BE2C (cell line): ENCODE results near the gene TEKT2.

ENCODE experiments used
- DNase-seq: peaks from one replicate; pipeline ENCODE4 v3.0.0-alpha.2; 2020
- H3K27me3 ChIP-seq: fragments of 250-450 bp; sonication (Bioruptor Pico); 2 replicates; pipeline ENCODE4 v1.5.1; 2020; ENCODE audit warnings: mild to moderate bottlenecking
- H3K36me3 ChIP-seq: fragments of 250-450 bp; sonication (Bioruptor Pico); 2 replicates; pipeline ENCODE4 v1.5.1; 2020; ENCODE audit warnings: mild to moderate bottlenecking
- H3K4me1 ChIP-seq: fragments of 250-450 bp; sonication (Bioruptor Pico); 2 replicates; pipeline ENCODE4 v1.5.1; 2020
- H3K4me3 ChIP-seq: 2 replicates; pipeline ENCODE4 v1.5.1; 2011; ENCODE audit warnings: low read depth, low read length
- H3K9me3 ChIP-seq: fragments of 250-450 bp; sonication (Bioruptor Pico); 2 replicates; pipeline ENCODE4 v1.5.1; 2020
- TF ChIP-seq, protein P1 (sequence below): IDR thresholded peaks from 2 replicates; pipeline ENCODE4 v1.5.1; 2012; ENCODE audit warnings: mild to moderate bottlenecking, low read depth, low read length

TEKT2 gene

DNA sequence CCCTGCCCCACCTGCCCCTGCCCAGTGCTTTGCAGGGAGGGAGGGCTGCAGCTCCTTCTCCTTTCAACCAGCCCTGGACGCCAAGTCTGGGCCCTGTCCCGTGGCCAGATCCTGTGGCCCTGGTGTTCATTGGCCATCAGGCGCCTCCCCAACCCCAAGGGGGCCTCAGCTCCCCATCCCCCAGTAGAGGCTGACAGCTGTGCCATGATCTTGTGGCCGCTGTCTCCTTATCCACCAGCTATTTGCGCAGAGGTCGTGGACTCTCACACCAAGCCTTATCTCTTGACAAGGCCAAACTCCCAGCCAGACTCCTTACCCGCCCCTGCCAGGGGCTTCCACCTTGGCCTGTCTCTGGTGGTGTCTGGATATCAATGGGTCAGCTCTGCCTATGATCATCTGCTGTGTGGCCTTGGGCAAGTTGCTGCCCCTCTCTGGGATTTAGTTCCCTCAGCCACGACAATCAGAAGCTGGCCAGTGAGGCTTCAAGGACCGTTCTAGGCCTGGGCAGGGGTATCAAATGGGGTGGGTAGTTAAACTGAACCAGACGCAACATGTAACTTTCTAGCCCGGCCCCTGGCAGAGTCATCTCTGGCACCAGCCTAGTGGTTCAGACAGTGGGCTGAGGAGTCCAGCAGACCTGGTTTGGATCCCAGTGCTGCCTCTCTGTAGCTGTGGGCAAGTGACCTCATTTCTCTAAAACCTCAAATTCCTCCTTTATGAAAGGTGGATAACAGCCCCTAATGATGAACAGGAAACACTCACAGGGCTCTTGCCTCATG is 44.4 kb downstream of the TEKT2 start:
- Histone ChIP-seq H3K27me3 (no peaks in the 10 kb centered on the region), H3K9me3 (no peaks in the 10 kb centered on the region), H3K4me3 (no peak overlapping the region), H3K4me1 (no peaks in the 10 kb centered on the region), H3K36me3 (no peaks in the 10 kb centered on the region)
- DNase-seq: no peak
- TF ChIP-seq, protein P1, sequence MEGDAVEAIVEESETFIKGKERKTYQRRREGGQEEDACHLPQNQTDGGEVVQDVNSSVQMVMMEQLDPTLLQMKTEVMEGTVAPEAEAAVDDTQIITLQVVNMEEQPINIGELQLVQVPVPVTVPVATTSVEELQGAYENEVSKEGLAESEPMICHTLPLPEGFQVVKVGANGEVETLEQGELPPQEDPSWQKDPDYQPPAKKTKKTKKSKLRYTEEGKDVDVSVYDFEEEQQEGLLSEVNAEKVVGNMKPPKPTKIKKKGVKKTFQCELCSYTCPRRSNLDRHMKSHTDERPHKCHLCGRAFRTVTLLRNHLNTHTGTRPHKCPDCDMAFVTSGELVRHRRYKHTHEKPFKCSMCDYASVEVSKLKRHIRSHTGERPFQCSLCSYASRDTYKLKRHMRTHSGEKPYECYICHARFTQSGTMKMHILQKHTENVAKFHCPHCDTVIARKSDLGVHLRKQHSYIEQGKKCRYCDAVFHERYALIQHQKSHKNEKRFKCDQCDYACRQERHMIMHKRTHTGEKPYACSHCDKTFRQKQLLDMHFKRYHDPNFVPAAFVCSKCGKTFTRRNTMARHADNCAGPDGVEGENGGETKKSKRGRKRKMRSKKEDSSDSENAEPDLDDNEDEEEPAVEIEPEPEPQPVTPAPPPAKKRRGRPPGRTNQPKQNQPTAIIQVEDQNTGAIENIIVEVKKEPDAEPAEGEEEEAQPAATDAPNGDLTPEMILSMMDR: no peak

DNA sequence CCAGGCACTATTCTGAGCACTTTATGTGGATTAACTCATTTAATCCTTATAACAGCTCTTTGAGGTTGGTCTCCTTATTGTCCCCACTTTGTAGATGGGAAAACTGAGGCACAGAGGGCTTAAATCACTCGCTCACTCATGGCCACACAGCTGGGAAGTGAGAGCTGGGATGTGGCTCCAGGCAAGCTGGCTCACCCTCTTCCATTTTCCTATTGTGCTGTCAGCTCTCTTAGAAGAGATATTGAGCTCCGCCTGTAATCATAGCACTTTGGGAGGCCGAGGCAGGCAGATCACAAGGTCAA is 45.0 kb downstream of the TEKT2 start:
- TF ChIP-seq, protein P1: no peak
- no peaks in the 10 kb centered on the region for H3K9me3 ChIP-seq

DNA sequence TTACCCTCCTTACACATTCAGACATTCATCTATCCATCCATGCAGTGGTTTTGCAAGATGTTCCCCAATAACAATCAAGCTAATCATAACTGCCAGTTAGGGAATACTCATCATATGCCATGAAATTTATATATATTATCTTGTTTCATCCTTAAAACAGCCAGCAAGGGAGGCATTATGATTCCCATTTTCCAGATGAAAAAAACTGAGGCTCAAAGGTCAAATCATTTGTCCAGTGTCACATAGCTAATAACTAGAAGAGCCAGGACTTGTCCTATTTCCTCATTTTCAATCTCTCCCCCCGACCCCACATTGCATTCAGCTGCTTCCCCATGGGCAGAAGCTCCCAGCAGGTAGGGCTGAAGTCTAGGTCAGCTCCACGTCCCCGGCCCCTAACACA is 48.1 kb downstream of the TEKT2 start:
- TF ChIP-seq, protein P1: no peak
- no peaks in the 10 kb centered on the region for H3K36me3 ChIP-seq
- no peaks in the 10 kb centered on the region for H3K27me3 ChIP-seq
- no peaks in the 10 kb centered on the region for H3K9me3 ChIP-seq
- no peak for DNase-seq
- H3K4me1 ChIP-seq: no peaks in the 10 kb centered on the region
- no peak overlapping the region for H3K4me3 ChIP-seq

More for the DNA sequence above, 45.0 kb downstream of the TEKT2 start:
- Histone ChIP-seq H3K4me3 (no peak overlapping the region), H3K27me3 (no peaks in the 10 kb centered on the region), H3K4me1 (no peaks in the 10 kb centered on the region), H3K36me3 (no peaks in the 10 kb centered on the region)
- no peak for DNase-seq

DNA sequence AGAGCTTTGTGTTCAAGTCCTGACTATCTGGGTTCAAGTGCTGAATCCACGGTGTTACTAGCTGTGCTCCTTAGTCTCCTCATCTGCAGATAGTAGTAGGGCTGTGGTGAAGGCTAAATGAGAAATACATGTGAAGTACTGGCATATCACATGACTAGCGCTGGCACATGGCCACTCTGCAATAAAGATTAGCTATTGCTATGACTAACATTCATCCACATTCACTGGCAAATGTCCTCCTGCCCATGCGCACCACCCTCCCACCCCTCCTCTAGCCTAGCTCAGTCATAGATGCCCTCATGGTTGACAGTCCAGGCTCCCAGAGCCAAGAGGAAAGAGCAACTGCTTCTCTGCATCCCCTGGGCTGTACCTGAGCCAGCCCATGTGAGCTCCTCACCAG is 49.6 kb downstream of the TEKT2 start:
- DNase-seq: peak; percentile 43
- H3K4me1 ChIP-seq: no peaks in the 10 kb centered on the region
- H3K4me3 ChIP-seq: no peak overlapping the region
- no peaks in the 10 kb centered on the region for H3K27me3 ChIP-seq
- H3K9me3 ChIP-seq: no peaks in the 10 kb centered on the region
- TF ChIP-seq, protein P1: no peak
- H3K36me3 ChIP-seq: no peaks in the 10 kb centered on the region

DNA sequence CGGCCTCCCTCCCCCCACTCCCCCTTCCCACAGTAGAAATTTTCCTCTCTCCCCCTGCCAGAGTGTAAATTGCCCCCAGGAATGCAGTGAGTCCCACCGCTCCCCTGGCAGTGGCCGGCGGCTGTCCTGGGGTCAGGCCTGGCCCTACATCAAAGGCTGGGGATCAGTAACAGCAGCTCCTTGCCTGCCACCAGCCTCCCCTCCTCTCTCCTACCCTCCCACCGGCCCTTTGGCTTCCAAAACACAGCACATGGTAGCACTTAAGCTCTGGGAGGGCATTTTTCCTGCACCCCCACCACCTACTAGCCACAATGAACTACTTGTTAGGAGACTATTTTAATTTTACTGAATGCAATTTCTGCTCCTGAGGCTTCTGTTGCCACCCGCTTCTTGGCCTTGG is 50.1 kb downstream of the TEKT2 start:
- no peaks in the 10 kb centered on the region for H3K36me3 ChIP-seq
- no peaks in the 10 kb centered on the region for H3K9me3 ChIP-seq
- no peak for DNase-seq
- no peaks in the 10 kb centered on the region for H3K4me1 ChIP-seq
- TF ChIP-seq, protein P1: no peak
- H3K4me3 ChIP-seq: no peak overlapping the region
- no peaks in the 10 kb centered on the region for H3K27me3 ChIP-seq

DNA sequence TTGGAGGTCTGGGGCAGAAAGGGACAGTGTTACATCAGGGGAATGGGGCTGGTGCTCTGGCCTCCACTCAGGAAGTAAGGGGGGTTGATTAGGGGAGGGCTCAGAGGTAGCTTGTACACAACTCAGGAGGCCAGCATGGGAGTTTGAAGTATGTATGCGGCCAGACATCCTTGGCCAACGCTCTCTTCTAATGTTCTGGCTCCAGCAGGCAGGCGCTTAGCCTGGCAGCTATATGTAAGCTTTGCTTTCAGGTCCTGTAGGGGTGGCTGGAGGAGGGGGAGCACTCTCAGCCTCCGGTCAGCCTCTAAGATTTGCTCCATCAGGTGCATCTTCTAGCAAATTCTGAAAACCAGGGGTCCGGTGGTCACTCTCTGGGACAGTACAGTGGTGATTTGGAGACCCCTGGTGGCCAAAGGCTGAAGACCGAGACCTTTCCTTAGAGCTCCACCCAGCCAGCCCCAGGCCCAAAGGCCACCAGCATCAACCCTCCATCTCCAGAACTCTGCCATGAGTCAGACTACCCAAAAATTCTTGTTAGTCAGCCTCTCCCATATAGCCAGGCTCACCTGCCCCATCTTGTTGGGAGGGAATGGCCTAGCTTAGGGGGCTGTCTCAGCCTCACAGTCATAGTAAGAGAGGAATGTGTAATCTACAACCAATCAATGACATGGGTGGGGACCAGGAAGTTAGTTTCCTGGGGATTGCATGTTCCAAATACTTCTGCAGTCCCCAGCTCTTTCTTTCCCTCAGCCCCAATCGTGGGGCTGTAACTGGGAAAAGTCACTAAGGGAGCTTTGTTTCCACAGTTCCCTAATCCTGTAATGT is 50.8 kb downstream of the TEKT2 start:
- TF ChIP-seq, protein P1: peak; percentile 67
- Histone ChIP-seq H3K36me3 (no peaks in the 10 kb centered on the region; the same call in 1 of the 2 replicates), H3K27me3 (no peaks in the 10 kb centered on the region), H3K4me1 (no peaks in the 10 kb centered on the region), H3K4me3 (no peak overlapping the region), H3K9me3 (no peaks in the 10 kb centered on the region)
- peak; percentile 59 for DNase-seq
